ENCODE results near the gene CYGB. TPM values are rescaled to one million over a fixed set of nuclear protein-coding genes. Genes with fewer than 3 reads are reported as not detected.
A peak's percentile ranks its signal among the peaks of the same experiment; 100 is the strongest.

The CYGB gene
- total and polyA plus RNA-seq, 9 of the 15 experiments (the other 6 are each of a cell fraction or from before 2014, with no cell fraction given) = 0.08 to 0.95 (median 0.18) TPM; not detected in 5

DNA sequence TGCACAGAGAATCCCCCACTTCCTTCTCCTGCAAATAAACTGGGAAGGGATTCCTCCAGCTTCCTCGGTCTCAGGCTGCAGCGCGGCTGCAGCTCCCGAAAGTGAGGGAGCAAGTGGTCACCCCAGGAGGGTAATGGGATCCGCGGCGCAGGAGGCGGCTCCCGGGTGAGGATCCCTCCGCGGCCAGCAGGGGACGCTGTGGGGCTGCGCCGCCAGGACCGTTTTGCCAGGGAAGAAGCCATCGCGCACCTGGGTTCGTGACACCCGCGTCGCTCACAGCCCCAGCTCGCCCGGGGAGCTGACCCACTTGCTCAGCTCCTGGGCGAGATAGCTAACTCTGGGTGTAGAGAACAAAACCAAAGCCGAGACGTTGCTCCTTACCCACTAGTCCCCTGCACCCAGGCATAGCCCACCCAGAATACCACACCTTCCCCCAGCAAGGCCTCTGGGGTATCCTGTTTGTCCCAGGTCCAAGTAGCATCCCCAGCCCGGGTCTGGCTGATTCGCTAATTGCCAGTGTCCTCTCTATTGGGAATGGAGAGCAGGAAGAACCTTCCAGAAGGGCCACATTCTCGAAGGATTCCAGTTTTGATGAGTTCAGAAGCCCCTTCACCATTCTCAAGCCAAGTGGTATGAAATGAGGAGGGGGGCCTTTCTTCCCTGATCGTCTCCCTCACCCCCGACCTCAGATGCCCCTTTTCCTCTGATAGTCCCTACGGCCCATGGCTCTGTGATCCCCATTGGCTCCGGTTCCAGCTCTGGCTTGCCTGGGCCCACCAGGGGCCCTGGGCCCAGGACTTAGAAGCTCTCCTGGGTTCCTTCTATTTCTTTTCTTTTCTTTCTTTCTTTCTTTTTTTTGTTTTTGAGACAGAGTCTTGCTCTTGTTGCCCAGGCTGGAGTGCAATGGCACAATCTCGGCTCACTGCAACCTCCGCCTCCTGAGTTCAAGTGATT lies 14.1 kb downstream of the CYGB start (continued):
- TF ChIP-seq, protein P1, sequence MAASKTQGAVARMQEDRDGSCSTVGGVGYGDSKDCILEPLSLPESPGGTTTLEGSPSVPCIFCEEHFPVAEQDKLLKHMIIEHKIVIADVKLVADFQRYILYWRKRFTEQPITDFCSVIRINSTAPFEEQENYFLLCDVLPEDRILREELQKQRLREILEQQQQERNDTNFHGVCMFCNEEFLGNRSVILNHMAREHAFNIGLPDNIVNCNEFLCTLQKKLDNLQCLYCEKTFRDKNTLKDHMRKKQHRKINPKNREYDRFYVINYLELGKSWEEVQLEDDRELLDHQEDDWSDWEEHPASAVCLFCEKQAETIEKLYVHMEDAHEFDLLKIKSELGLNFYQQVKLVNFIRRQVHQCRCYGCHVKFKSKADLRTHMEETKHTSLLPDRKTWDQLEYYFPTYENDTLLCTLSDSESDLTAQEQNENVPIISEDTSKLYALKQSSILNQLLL (CRISPR knock-in tag; IDR thresholded peaks at IDR 0.05; ENCODE audit: borderline replicate concordance) = no peak
- TF ChIP-seq L3MBTL2 (IDR thresholded peaks at IDR 0.05) (peak; percentile 48; the same call in 1 of the 2 replicates), PTRF (tag; IDR thresholded peaks at IDR 0.05) (no peak), NR2C2 (CRISPR knock-in tag; IDR thresholded peaks at IDR 0.05) (no peak), NR2C2 (tag; IDR thresholded peaks at IDR 0.05) (no peak), ZNF707 (CRISPR knock-in tag; conservative IDR thresholded peaks at IDR 0.05) (no peak), KLF16 (IDR thresholded peaks at IDR 0.05) (0 out of 2 replicates have a peak, but pooled peaks have one; percentile 25), RBM17 (IDR thresholded peaks at IDR 0.05; ENCODE audit: borderline replicate concordance, low read depth, low read length) (no peak), ZNF174 (CRISPR knock-in tag; IDR thresholded peaks at IDR 0.05) (no peak), PHF20 (IDR thresholded peaks at IDR 0.05; ENCODE audit: partially characterized antibody) (no peak), TCF7L2 (IDR thresholded peaks at IDR 0.05; ENCODE audit: low read depth, low read length) (no peak)
- TF ChIP-seq, protein P2, sequence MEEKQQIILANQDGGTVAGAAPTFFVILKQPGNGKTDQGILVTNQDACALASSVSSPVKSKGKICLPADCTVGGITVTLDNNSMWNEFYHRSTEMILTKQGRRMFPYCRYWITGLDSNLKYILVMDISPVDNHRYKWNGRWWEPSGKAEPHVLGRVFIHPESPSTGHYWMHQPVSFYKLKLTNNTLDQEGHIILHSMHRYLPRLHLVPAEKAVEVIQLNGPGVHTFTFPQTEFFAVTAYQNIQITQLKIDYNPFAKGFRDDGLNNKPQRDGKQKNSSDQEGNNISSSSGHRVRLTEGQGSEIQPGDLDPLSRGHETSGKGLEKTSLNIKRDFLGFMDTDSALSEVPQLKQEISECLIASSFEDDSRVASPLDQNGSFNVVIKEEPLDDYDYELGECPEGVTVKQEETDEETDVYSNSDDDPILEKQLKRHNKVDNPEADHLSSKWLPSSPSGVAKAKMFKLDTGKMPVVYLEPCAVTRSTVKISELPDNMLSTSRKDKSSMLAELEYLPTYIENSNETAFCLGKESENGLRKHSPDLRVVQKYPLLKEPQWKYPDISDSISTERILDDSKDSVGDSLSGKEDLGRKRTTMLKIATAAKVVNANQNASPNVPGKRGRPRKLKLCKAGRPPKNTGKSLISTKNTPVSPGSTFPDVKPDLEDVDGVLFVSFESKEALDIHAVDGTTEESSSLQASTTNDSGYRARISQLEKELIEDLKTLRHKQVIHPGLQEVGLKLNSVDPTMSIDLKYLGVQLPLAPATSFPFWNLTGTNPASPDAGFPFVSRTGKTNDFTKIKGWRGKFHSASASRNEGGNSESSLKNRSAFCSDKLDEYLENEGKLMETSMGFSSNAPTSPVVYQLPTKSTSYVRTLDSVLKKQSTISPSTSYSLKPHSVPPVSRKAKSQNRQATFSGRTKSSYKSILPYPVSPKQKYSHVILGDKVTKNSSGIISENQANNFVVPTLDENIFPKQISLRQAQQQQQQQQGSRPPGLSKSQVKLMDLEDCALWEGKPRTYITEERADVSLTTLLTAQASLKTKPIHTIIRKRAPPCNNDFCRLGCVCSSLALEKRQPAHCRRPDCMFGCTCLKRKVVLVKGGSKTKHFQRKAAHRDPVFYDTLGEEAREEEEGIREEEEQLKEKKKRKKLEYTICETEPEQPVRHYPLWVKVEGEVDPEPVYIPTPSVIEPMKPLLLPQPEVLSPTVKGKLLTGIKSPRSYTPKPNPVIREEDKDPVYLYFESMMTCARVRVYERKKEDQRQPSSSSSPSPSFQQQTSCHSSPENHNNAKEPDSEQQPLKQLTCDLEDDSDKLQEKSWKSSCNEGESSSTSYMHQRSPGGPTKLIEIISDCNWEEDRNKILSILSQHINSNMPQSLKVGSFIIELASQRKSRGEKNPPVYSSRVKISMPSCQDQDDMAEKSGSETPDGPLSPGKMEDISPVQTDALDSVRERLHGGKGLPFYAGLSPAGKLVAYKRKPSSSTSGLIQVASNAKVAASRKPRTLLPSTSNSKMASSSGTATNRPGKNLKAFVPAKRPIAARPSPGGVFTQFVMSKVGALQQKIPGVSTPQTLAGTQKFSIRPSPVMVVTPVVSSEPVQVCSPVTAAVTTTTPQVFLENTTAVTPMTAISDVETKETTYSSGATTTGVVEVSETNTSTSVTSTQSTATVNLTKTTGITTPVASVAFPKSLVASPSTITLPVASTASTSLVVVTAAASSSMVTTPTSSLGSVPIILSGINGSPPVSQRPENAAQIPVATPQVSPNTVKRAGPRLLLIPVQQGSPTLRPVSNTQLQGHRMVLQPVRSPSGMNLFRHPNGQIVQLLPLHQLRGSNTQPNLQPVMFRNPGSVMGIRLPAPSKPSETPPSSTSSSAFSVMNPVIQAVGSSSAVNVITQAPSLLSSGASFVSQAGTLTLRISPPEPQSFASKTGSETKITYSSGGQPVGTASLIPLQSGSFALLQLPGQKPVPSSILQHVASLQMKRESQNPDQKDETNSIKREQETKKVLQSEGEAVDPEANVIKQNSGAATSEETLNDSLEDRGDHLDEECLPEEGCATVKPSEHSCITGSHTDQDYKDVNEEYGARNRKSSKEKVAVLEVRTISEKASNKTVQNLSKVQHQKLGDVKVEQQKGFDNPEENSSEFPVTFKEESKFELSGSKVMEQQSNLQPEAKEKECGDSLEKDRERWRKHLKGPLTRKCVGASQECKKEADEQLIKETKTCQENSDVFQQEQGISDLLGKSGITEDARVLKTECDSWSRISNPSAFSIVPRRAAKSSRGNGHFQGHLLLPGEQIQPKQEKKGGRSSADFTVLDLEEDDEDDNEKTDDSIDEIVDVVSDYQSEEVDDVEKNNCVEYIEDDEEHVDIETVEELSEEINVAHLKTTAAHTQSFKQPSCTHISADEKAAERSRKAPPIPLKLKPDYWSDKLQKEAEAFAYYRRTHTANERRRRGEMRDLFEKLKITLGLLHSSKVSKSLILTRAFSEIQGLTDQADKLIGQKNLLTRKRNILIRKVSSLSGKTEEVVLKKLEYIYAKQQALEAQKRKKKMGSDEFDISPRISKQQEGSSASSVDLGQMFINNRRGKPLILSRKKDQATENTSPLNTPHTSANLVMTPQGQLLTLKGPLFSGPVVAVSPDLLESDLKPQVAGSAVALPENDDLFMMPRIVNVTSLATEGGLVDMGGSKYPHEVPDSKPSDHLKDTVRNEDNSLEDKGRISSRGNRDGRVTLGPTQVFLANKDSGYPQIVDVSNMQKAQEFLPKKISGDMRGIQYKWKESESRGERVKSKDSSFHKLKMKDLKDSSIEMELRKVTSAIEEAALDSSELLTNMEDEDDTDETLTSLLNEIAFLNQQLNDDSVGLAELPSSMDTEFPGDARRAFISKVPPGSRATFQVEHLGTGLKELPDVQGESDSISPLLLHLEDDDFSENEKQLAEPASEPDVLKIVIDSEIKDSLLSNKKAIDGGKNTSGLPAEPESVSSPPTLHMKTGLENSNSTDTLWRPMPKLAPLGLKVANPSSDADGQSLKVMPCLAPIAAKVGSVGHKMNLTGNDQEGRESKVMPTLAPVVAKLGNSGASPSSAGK (IDR thresholded peaks at IDR 0.05) = no peak
- TF ChIP-seq, protein P3, sequence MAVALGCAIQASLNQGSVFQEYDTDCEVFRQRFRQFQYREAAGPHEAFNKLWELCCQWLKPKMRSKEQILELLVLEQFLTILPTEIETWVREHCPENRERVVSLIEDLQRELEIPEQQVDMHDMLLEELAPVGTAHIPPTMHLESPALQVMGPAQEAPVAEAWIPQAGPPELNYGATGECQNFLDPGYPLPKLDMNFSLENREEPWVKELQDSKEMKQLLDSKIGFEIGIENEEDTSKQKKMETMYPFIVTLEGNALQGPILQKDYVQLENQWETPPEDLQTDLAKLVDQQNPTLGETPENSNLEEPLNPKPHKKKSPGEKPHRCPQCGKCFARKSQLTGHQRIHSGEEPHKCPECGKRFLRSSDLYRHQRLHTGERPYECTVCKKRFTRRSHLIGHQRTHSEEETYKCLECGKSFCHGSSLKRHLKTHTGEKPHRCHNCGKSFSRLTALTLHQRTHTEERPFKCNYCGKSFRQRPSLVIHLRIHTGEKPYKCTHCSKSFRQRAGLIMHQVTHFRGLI (CRISPR knock-in tag; IDR thresholded peaks at IDR 0.05) = no peak

Data from K562 (cell line).